ENCODE measurements around the gene SMYD2. TPM values are rescaled to one million over a fixed set of nuclear protein-coding genes. Genes with fewer than 3 reads are reported as not detected.

Gene SMYD2
- total RNA-seq, 1 donor from 2014 or later: 46.8 TPM

GRCh38 chr1:214338212-214338611 lies 57.3 kb downstream of the SMYD2 start:
- no peak for TF ChIP-seq CTCF (IDR thresholded peaks at IDR 0.05; ENCODE audit: unreplicated experiment)
- Mint-ChIP-seq H3K9me3 (ENCODE audit: low read depth) (no peaks in the 10 kb centered on the region), H3K4me3 (ENCODE audit: low read depth) (no peak overlapping the region), H3K27ac (no peak overlapping the region), H3K36me3 (ENCODE audit: insufficient read depth) (peaks cover 18% of the 10 kb centered on the region), H3K4me1 (ENCODE audit: low read depth) (peaks cover 19% of the 10 kb centered on the region), H3K27me3 (no peaks in the 10 kb centered on the region)
- DNase-seq (ENCODE audit: low spot score, unreplicated experiment): no peak

GRCh38 chr1:214341459-214341858 lies 60.5 kb downstream of the SMYD2 start:
- H3K4me3 Mint-ChIP-seq (ENCODE audit: low read depth): no peak overlapping the region
- H3K9me3 Mint-ChIP-seq (ENCODE audit: low read depth): peaks cover 15% of the 10 kb centered on the region
- H3K27ac Mint-ChIP-seq: no peak overlapping the region

GRCh38 chr1:214341932-214342331 lies 61.0 kb downstream of the SMYD2 start:
- no peaks in the 10 kb centered on the region for H3K27me3 Mint-ChIP-seq
- H3K36me3 Mint-ChIP-seq (ENCODE audit: insufficient read depth): peaks cover 32% of the 10 kb centered on the region
- H3K4me1 Mint-ChIP-seq (ENCODE audit: low read depth): peaks cover 9% of the 10 kb centered on the region
- no peak overlapping the region for H3K27ac Mint-ChIP-seq
- peaks cover 15% of the 10 kb centered on the region for H3K9me3 Mint-ChIP-seq (ENCODE audit: low read depth)
- no peak for DNase-seq (ENCODE audit: low spot score, unreplicated experiment)
- no peak overlapping the region for H3K4me3 Mint-ChIP-seq (ENCODE audit: low read depth)
- TF ChIP-seq CTCF (IDR thresholded peaks at IDR 0.05; ENCODE audit: unreplicated experiment): no peak

More at GRCh38 chr1:214341459-214341858, 60.5 kb downstream of the SMYD2 start:
- no peak for DNase-seq (ENCODE audit: low spot score, unreplicated experiment)
- TF ChIP-seq CTCF (IDR thresholded peaks at IDR 0.05; ENCODE audit: unreplicated experiment): no peak
- H3K36me3 Mint-ChIP-seq (ENCODE audit: insufficient read depth): peaks cover 32% of the 10 kb centered on the region
- H3K27me3 Mint-ChIP-seq: no peaks in the 10 kb centered on the region
- peaks cover 9% of the 10 kb centered on the region for H3K4me1 Mint-ChIP-seq (ENCODE audit: low read depth)

GRCh38 chr1:214342525-214342924 lies 61.6 kb downstream of the SMYD2 start:
- no peak overlapping the region for H3K4me3 Mint-ChIP-seq (ENCODE audit: low read depth)
- H3K27ac Mint-ChIP-seq: no peak overlapping the region
- TF ChIP-seq CTCF (IDR thresholded peaks at IDR 0.05; ENCODE audit: unreplicated experiment): no peak
- peaks cover 15% of the 10 kb centered on the region for H3K9me3 Mint-ChIP-seq (ENCODE audit: low read depth)
- H3K4me1 Mint-ChIP-seq (ENCODE audit: low read depth): peaks cover 7% of the 10 kb centered on the region
- H3K36me3 Mint-ChIP-seq (ENCODE audit: insufficient read depth): peaks cover 33% of the 10 kb centered on the region
- H3K27me3 Mint-ChIP-seq: no peaks in the 10 kb centered on the region
- no peak for DNase-seq (ENCODE audit: low spot score, unreplicated experiment)

GRCh38 chr1:214344897-214345296 lies 63.9 kb downstream of the SMYD2 start:
- Mint-ChIP-seq H3K4me1 (ENCODE audit: low read depth) (peaks cover 7% of the 10 kb centered on the region), H3K4me3 (ENCODE audit: low read depth) (no peak overlapping the region), H3K36me3 (ENCODE audit: insufficient read depth) (peaks cover 38% of the 10 kb centered on the region), H3K27me3 (no peaks in the 10 kb centered on the region), H3K9me3 (ENCODE audit: low read depth) (peaks cover 15% of the 10 kb centered on the region), H3K27ac (peak overlapping the region; percentile 1)
- TF ChIP-seq CTCF (IDR thresholded peaks at IDR 0.05; ENCODE audit: unreplicated experiment): no peak
- DNase-seq (ENCODE audit: low spot score, unreplicated experiment): no peak
